HepG2 (cell line): ENCODE data around the gene GRIK2. TPM values are rescaled to one million over a fixed set of nuclear protein-coding genes. Genes with fewer than 3 reads are reported as not detected.

Experiments used
- ATAC-seq: fragments of 200-7000 bp; cut with Tn5 transposase; 3 replicates; pipeline ENCODE4 v1.9.1; 2020; ENCODE audit warnings: mild to moderate bottlenecking, moderate library complexity
- BruUV-seq: library from RNA; stranded (reverse); fragments of 400-500 nt; replicated peaks from 2 replicates; lab custom pipeline; 2021; lab: Mats Ljungman, UMichigan
- CTCF ChIA-PET: fragments of 300-600 bp; formaldehyde crosslinking; extraction: SDS; loops from one replicate; lab custom pipeline; 2021; ENCODE audit warnings: low total read pairs, inconsistent platforms, low intra/inter-chr PET ratio; lab: Yijun Ruan, JAX
- POLR2A ChIA-PET: fragments of 350-600 bp; sonication (Branson Sonifier 250); formaldehyde crosslinking; loops from one replicate; lab custom pipeline; 2020; ENCODE audit warnings: antibody characterized with exemption, inconsistent platforms; lab: Yijun Ruan, JAX
- DNase-seq: peaks from one replicate; pipeline ENCODE4 v3.0.0-alpha.2; 2015; ENCODE audit warnings: low spot score
- FAIRE-seq: peaks from 3 replicates; lab custom pipeline; 2011; peaks lifted over from hg19 to GRCh38; lab: Jason Lieb, UNC
- H2AFZ ChIP-seq: one replicate; pipeline ENCODE4 v1.6.1; 2011; ENCODE audit warnings: low read length, inconsistent platforms
- H3K27ac ChIP-seq: fragments of 300-600 bp; 3 replicates; pipeline ENCODE4 v1.8.0; 2011; ENCODE audit warnings: mixed run types, mild to moderate bottlenecking, mixed read lengths, low read length, inconsistent platforms; ENCODE audit not compliant: insufficient read depth; ENCODE audit errors: extremely low read length
- H3K27me3 ChIP-seq, 2 experiments: fragments of 200-600 bp in 1 of 2; 2 replicates in 1 of 2; 3 replicates in 1 of 2; pipeline versions ENCODE4 v1.6.0 to v1.8.0; 2011; ENCODE audit warnings: low read length in 2 of 2, mild to moderate bottlenecking in 2 of 2, moderate library complexity in 2 of 2, inconsistent platforms in 1 of 2; ENCODE audit not compliant: insufficient read depth in 2 of 2, control insufficient read depth in 1 of 2
- H3K36me3 ChIP-seq, 2 experiments: fragments of 200-600 bp in 1 of 2; replicated peaks in 1 of 2; 2 replicates in 1 of 2; 3 replicates in 1 of 2; pipeline versions ENCODE4 v1.5.1 to v1.8.0; 2011; ENCODE audit warnings: low read length in 2 of 2, inconsistent platforms in 1 of 2; ENCODE audit not compliant: insufficient read depth in 2 of 2, control insufficient read depth in 1 of 2
- H3K4me1 ChIP-seq: 2 replicates; pipeline ENCODE4 v1.5.1; 2012; ENCODE audit warnings: low read length, inconsistent platforms; ENCODE audit not compliant: insufficient read depth
- H3K4me2 ChIP-seq: 2 replicates; pipeline ENCODE4 v1.6.0; 2011; ENCODE audit warnings: low read depth, low read length, inconsistent platforms
- H3K4me3 ChIP-seq, 3 experiments: fragments of 200-600 bp in 1 of 3; sonication (generic), shearing (Covaris generic) in 1 of 3; replicated peaks in 1 of 3; 2 replicates each; pipeline ENCODE4 v1.5.1; 2011 to 2016; ENCODE audit warnings: low read length in 3 of 3, inconsistent platforms in 2 of 3, low read depth in 2 of 3, mild to moderate bottlenecking in 2 of 3, control low read depth in 1 of 3, mixed read lengths in 1 of 3; ENCODE audit not compliant: insufficient read depth in 1 of 3
- H3K79me2 ChIP-seq: one replicate; pipeline ENCODE4 v1.6.1; 2011; ENCODE audit warnings: low read length, inconsistent platforms; ENCODE audit not compliant: insufficient read depth
- H3K9ac ChIP-seq: 2 replicates; pipeline ENCODE4 v1.6.0; 2011; ENCODE audit warnings: mild to moderate bottlenecking, low read depth, low read length, inconsistent platforms; ENCODE audit not compliant: insufficient read depth
- H3K9me3 ChIP-seq: 2 replicates; pipeline ENCODE4 v1.5.1; 2012; ENCODE audit warnings: mild to moderate bottlenecking, low read length
- H4K20me1 ChIP-seq: 2 replicates; pipeline ENCODE4 v1.6.0; 2011; ENCODE audit warnings: inconsistent platforms, mild to moderate bottlenecking, low read length, moderate library complexity; ENCODE audit not compliant: insufficient read depth
- MNT ChIP-seq: fragments of 450-650 bp; IDR thresholded peaks from 2 replicates; pipeline ENCODE4 v1.6.1; 2016
- NFKBIZ ChIP-seq: IDR thresholded peaks from 2 replicates; pipeline ENCODE4 v1.6.1; 2018; ENCODE audit warnings: missing genetic modification reagents, missing compliant biosample characterization
- POLR2A ChIP-seq, 2 experiments: IDR thresholded peaks; 2 replicates each; pipeline ENCODE4 v1.6.1; 2011; ENCODE audit warnings: low read depth in 2 of 2, low read length in 2 of 2, mild to moderate bottlenecking in 1 of 2, moderate library complexity in 1 of 2; ENCODE audit not compliant: insufficient read depth in 1 of 2
- RERE ChIP-seq: IDR thresholded peaks from 2 replicates; pipeline ENCODE4 v1.6.1; 2016; ENCODE audit warnings: low read depth, missing genetic modification reagents, missing compliant biosample characterization
- YY1 ChIP-seq: IDR thresholded peaks from 2 replicates; pipeline ENCODE4 v1.6.1; 2011; ENCODE audit warnings: low read length, low read depth, moderate library complexity, mild to moderate bottlenecking; ENCODE audit not compliant: insufficient read depth, insufficient replicate concordance
- ZFP36L2 ChIP-seq: sonication (generic); formaldehyde crosslinking; IDR thresholded peaks from 2 replicates; pipeline ENCODE4 v1.4.0; 2020; ENCODE audit warnings: missing genetic modification reagents
- ZHX2 ChIP-seq, 2 experiments: sonication (generic) in 1 of 2; formaldehyde crosslinking in 1 of 2; IDR thresholded peaks; 2 replicates each; pipeline versions ENCODE4 v1.6.1 to v1.9.0; 2014 to 2022; ENCODE audit warnings: antibody characterized with exemption in 1 of 2, borderline replicate concordance in 1 of 2, inconsistent platforms in 1 of 2, low read depth in 1 of 2, missing genetic modification reagents in 1 of 2
- ZKSCAN8 ChIP-seq: IDR thresholded peaks from 2 replicates; pipeline ENCODE4 v1.6.1; 2016; ENCODE audit warnings: borderline replicate concordance, missing genetic modification reagents, missing compliant biosample characterization
- ZMAT3 ChIP-seq: sonication (generic); formaldehyde crosslinking; conservative IDR thresholded peaks from 2 replicates; pipeline ENCODE4 v1.7.0; 2021; ENCODE audit warnings: missing genetic modification reagents
- ZNF235 ChIP-seq: sonication (generic); formaldehyde crosslinking; IDR thresholded peaks from 2 replicates; pipeline ENCODE4 v1.8.1; 2023; ENCODE audit warnings: mild to moderate bottlenecking, missing genetic modification reagents, borderline replicate concordance
- WGBS: methylation state at CpG from one replicate; pipeline ENCODE4 v1.1.6; 2017; ENCODE audit warnings: low lambda C conversion rate; 5-methylcytosine and 5-hydroxymethylcytosine counted together
- in situ Hi-C: cut with HindIII; loops from 2 replicates; pipeline ENCODE4 v1.10.0; 2017; ENCODE audit warnings: low pct_unique_long_range_greater_than_20kb; ENCODE audit not compliant: extremely low pct_ligation_motif_present
- intact Hi-C: fragments of 100-400 bp; cut with micrococcal nuclease; formaldehyde crosslinking; loops from one replicate; pipeline ENCODE4 v1.10.0; 2022; ENCODE audit not compliant: unreplicated experiment
- polyA plus RNA-seq, 8 experiments: library from polyadenylated mRNA; depleted of rRNA in 3 of 8; stranded (reverse) in 7 of 8; unstranded in 1 of 8; fragments of >200 nt; fragmentation: Illumina TruSeq in 4 of 8; extraction: Trizol in 4 of 8; gene quantifications; 2 replicates each; pipeline versions ENCODE4 v1.2.1 to v1.2.3, GENCODE V29; 2011 to 2016; ENCODE audit warnings: low read depth in 4 of 8, missing spikeins in 1 of 8, mixed read lengths in 1 of 8; ENCODE audit not compliant: insufficient read depth in 1 of 8
- total RNA-seq, 5 experiments: library from RNA; depleted of rRNA; stranded (reverse); fragments of >200 nt; fragmentation: Illumina TruSeq; extraction: Trizol; gene quantifications; 2 replicates each; pipeline ENCODE4 v1.2.3, GENCODE V29; 2016; ENCODE audit warnings: low read depth in 1 of 5

GRIK2 gene
- total and polyA plus RNA-seq, 2 of the 13 experiments (the other 11 are each of a cell fraction or from before 2014, with no cell fraction given), result not detected

- no TSS peak for BruUV-seq
- Histone ChIP-seq H3K36me3 (no peaks in the 10 kb centered on the region), H3K9ac (no peak overlapping the region), H3K9me3 (peaks cover 8% of the 10 kb centered on the region; the same call in 1 of the 2 replicates), H3K4me1 (no peaks in the 10 kb centered on the region), H3K27ac (no peak overlapping the region), H3K27me3 (no peaks in the 10 kb centered on the region), H3K79me2 (no peaks in the 10 kb centered on the region), H3K4me2 (no peak overlapping the region), H4K20me1 (no peaks in the 10 kb centered on the region), H2AFZ (no peak overlapping the region), H3K4me3 (no peak overlapping the region)
- FAIRE-seq, result no peak
- 17% methylated on average over 5 of the region's 5 CpGs for WGBS
- no peak for ATAC-seq
- ChIA-PET POLR2A (no interaction called here), CTCF (no interaction called here)
- intact Hi-C loops, result no loop called here
- DNase-seq, result no peak
- in situ Hi-C loops, result no loop called here
- TF ChIP-seq RERE, result no peak
- no peak for TF ChIP-seq POLR2A (IDR thresholded peaks at IDR 0.05; ENCODE audit: insufficient read depth in 1 of 2, low read depth in 2 of 2, low read length in 2 of 2)
- no peak for TF ChIP-seq MNT
- TF ChIP-seq ZFP36L2 (CRISPR knock-in tag), result no peak
- TF ChIP-seq ZHX2 (IDR thresholded peaks at IDR 0.05; ENCODE audit: low read depth), result no peak
- no peak for TF ChIP-seq ZHX2 (CRISPR knock-in tag; IDR thresholded peaks at IDR 0.05; ENCODE audit: borderline replicate concordance)
- no peak for TF ChIP-seq YY1
- no peak for TF ChIP-seq ZMAT3 (CRISPR knock-in tag)
- TF ChIP-seq ZNF235 (CRISPR knock-in tag), result no peak
- no peak for TF ChIP-seq ZKSCAN8 (CRISPR knock-in tag)
- TF ChIP-seq NFKBIZ (CRISPR knock-in tag), result no peak
These were observed 431.2 kb downstream of the GRIK2 start for GRCh38 chr6:101824551-101825345.
